NT2/D1 (cell line): ENCODE measurements around the gene THOC5.
A peak's percentile ranks its signal among the peaks of the same experiment; 100 is the strongest.

Source experiments
- DNase-seq: peaks from one replicate; pipeline ENCODE4 v3.0.0-alpha.2; 2011; ENCODE audit warnings: low read depth, low spot score
- H3K27me3 ChIP-seq: 2 replicates; pipeline ENCODE4 v1.6.0; 2011; ENCODE audit warnings: mild to moderate bottlenecking; ENCODE audit not compliant: insufficient read length, insufficient read depth
- H3K36me3 ChIP-seq: 2 replicates; pipeline ENCODE4 v1.6.1; 2011; ENCODE audit warnings: mild to moderate bottlenecking, low read length, mixed read lengths; ENCODE audit not compliant: insufficient read depth, insufficient read length
- H3K4me1 ChIP-seq: 2 replicates; pipeline ENCODE4 v1.5.1; 2011; ENCODE audit not compliant: insufficient read depth, insufficient read length
- H3K4me3 ChIP-seq: 2 replicates; pipeline ENCODE4 v1.5.1; 2011; ENCODE audit warnings: low read depth; ENCODE audit not compliant: insufficient read length
- H3K9ac ChIP-seq: 2 replicates; pipeline ENCODE4 v1.6.0; 2011; ENCODE audit warnings: low read depth; ENCODE audit not compliant: insufficient read length
- H3K9me3 ChIP-seq: 2 replicates; pipeline ENCODE4 v1.5.1; 2011; ENCODE audit warnings: mild to moderate bottlenecking, low read length; ENCODE audit not compliant: insufficient read depth
- SUZ12 ChIP-seq: IDR thresholded peaks from 2 replicates; pipeline ENCODE4 v1.6.1; 2011; ENCODE audit not compliant: insufficient read length, insufficient read depth; ENCODE audit errors: extremely low read depth
- YY1 ChIP-seq: IDR thresholded peaks from 2 replicates; pipeline ENCODE4 v1.6.1; 2011; ENCODE audit not compliant: insufficient read length, insufficient read depth
- ZNF274 ChIP-seq: IDR thresholded peaks from 2 replicates; pipeline ENCODE4 v1.6.1; 2011; ENCODE audit warnings: mild to moderate bottlenecking, low read depth, low read length

Gene THOC5

DNA sequence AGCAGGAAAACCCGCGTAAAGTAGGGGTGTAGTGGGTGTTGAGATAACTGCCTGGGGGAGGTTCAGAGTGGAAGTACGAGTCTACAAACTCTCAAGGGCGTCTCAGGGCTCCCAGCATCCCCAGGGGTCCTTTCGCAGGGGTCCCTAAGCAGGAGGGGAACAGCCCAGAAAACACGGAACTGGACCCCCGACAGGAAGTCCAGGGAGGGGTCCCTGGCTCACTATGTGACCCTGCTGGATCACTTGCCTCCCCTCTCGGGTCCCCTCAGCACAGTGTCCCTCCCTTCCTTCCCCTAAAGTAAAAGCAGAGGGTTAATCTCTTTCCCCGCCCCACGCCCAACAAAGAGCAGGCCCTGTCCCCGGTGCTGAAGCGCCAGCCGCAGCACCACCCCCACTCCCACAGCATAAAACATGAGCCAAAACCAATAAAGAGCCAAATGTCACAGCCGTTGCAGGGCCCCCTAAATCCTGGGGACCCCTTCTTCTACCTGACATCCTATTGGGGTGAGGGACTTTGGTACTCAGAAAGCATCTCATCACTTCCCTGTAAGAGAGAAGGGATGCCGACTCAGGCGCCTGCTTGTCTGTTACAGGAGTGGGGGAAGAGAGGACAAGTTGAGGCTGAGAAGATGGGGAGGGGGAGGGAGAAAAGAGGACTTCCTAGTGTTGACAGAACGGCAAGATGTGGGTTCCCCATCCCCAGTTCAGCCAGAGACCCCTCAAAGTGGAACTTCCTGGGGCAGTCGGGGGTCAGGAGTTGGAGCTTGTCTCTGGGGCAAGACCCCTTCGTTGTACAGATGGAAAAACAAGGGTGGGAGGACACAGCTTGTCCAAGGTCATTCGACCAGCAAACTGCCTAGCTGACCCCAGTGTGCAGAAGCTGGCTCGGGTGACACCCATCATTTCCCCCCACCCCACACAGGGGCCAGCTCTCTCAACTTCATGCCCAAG lies 75.0 kb downstream of the THOC5 start:
- no peak overlapping the region for H3K9ac ChIP-seq
- DNase-seq = no peak
- H3K4me1 ChIP-seq = peaks cover 13% of the 10 kb centered on the region
- H3K27me3 ChIP-seq = peaks cover 32% of the 10 kb centered on the region
- H3K36me3 ChIP-seq = peaks cover 4% of the 10 kb centered on the region
- TF ChIP-seq ZNF274 (no peak), SUZ12 (no peak), YY1 (no peak)
- H3K4me3 ChIP-seq = no peak overlapping the region
- H3K9me3 ChIP-seq = no peaks in the 10 kb centered on the region

- TF ChIP-seq YY1 (no peak), SUZ12 (no peak), ZNF274 (no peak)
- Histone ChIP-seq H3K27me3 (peaks cover 32% of the 10 kb centered on the region), H3K4me1 (peaks cover 13% of the 10 kb centered on the region), H3K36me3 (no peaks in the 10 kb centered on the region), H3K9me3 (no peaks in the 10 kb centered on the region), H3K4me3 (no peak overlapping the region), H3K9ac (no peak overlapping the region)
- no peak for DNase-seq
Measured at GRCh38 chr22:29477723-29478318, 75.7 kb downstream of the THOC5 start.

GRCh38 chr22:29476116-29476515 lies 77.4 kb downstream of the THOC5 start:
- Histone ChIP-seq H3K36me3 (no peaks in the 10 kb centered on the region), H3K9me3 (no peaks in the 10 kb centered on the region), H3K27me3 (peaks cover 32% of the 10 kb centered on the region), H3K4me1 (peaks cover 4% of the 10 kb centered on the region), H3K4me3 (no peak overlapping the region), H3K9ac (no peak overlapping the region)
- TF ChIP-seq YY1 = no peak
- no peak for DNase-seq

- Histone ChIP-seq H3K9ac (no peak overlapping the region), H3K36me3 (no peaks in the 10 kb centered on the region), H3K4me1 (peaks cover 4% of the 10 kb centered on the region), H3K27me3 (peaks cover 27% of the 10 kb centered on the region), H3K4me3 (no peak overlapping the region), H3K9me3 (no peaks in the 10 kb centered on the region)
- TF ChIP-seq SUZ12 = no peak
- TF ChIP-seq YY1 = no peak
- TF ChIP-seq ZNF274 = no peak
- DNase-seq = no peak
Measured at GRCh38 chr22:29475550-29475949, 78.0 kb downstream of the THOC5 start.

DNA sequence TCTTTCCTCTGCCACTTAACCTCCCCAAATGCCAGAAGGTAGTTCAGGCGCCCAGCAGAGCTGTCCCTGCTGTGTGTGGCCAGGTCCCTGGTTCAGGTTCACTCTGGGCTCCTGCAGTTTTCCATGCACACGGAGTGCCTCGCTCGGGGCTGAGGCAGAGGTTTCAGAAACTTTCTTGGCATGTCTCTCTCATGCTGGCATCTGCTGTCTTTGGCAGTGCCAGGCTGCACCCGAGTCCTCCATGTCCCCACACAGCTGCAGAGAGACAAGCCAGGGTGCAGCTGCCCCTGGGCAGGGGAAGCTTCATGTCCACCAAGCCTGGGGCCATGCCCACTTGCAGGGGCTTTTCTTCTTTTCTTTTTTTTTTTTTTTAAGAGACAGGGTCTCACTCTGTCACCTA lies 80.6 kb downstream of the THOC5 start:
- H3K36me3 ChIP-seq = no peaks in the 10 kb centered on the region
- DNase-seq = no peak
- no peaks in the 10 kb centered on the region for H3K9me3 ChIP-seq
- peaks cover 12% of the 10 kb centered on the region for H3K27me3 ChIP-seq
- H3K4me3 ChIP-seq = no peak overlapping the region
- H3K9ac ChIP-seq = no peak overlapping the region
- H3K4me1 ChIP-seq = peaks cover 6% of the 10 kb centered on the region
- TF ChIP-seq ZNF274 (no peak), YY1 (no peak), SUZ12 (no peak)

DNA sequence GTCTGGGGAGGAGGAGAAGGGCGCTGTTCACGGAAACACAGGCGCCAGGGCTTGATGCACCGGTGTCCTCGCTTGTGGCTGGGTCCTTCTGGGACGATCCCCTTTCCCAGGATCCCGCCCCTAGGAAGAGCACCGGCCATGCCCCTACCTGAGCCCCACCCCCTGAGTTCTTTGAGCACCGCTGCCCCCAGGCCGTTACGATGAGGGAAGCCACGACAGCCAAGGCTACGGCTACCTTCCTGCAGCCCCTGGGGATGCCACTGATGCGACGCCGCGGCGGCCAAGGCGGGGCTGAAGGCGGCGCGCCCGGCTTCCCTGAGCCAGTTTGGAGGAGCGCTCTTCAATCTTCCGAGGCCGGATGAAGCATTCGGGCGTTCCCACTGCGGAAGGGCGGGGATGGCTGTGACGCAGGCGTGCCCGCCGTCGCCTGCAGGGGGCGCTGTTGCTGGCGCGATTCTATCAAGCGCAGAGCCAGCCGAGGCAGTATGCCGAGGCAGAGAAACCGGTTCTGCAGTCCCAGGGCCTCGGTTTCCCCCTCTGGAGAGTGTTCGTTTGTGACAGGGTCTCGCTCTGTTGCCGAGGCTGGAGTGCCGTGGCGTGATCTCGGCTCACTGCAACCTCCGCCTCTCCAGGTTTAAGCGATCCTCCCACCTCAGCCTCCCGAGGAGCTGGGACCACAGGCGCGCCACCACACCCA lies 83.2 kb downstream of the THOC5 start:
- peak overlapping the region; percentile 70 for H3K9ac ChIP-seq
- peak overlapping the region; percentile 40 for H3K4me3 ChIP-seq
- DNase-seq = peak; percentile 50

DNA sequence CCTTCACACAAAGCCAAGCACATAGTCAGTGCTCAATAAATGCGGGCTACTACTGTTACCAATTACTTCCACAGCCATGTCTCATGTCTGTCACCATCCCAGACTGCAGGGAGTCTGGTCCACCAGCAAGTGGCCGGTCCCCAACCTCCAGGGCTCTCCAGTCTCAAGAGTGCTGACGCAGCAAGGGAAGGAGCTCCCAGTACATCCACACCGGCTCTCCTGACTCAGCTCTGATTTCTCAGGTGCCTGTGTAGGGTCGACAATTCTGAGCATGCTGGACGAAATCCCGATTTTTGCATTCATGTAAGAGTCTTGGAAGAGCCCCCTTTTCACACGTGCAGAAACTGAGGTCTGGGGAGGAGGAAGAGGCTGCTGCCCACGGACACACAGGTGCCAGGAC lies 83.8 kb downstream of the THOC5 start:
- H3K9me3 ChIP-seq = no peaks in the 10 kb centered on the region
- TF ChIP-seq SUZ12 (no peak), ZNF274 (no peak), YY1 (no peak)
- H3K4me1 ChIP-seq = peaks cover 6% of the 10 kb centered on the region
- H3K9ac ChIP-seq = peak overlapping the region; percentile 70
- H3K36me3 ChIP-seq = no peaks in the 10 kb centered on the region
- H3K4me3 ChIP-seq = peak overlapping the region; percentile 40
- peaks cover 12% of the 10 kb centered on the region for H3K27me3 ChIP-seq
- DNase-seq = no peak

More for the DNA sequence above, 83.2 kb downstream of the THOC5 start:
- TF ChIP-seq ZNF274 (no peak), YY1 (no peak), SUZ12 (no peak)
- H3K4me1 ChIP-seq = peaks cover 6% of the 10 kb centered on the region
- no peaks in the 10 kb centered on the region for H3K36me3 ChIP-seq
- peaks cover 12% of the 10 kb centered on the region for H3K27me3 ChIP-seq
- no peaks in the 10 kb centered on the region for H3K9me3 ChIP-seq
